GM19025 (cell line): ENCODE measurements around the gene WDR1.

Experiments
- ATAC-seq: cut with Tn5 transposase; IDR thresholded peaks from one replicate; pipeline ENCODE4 v1.9.1; 2021; ENCODE audit warnings: mild to moderate bottlenecking, low read depth, moderate library complexity; ENCODE audit not compliant: unreplicated experiment

The WDR1 gene

DNA sequence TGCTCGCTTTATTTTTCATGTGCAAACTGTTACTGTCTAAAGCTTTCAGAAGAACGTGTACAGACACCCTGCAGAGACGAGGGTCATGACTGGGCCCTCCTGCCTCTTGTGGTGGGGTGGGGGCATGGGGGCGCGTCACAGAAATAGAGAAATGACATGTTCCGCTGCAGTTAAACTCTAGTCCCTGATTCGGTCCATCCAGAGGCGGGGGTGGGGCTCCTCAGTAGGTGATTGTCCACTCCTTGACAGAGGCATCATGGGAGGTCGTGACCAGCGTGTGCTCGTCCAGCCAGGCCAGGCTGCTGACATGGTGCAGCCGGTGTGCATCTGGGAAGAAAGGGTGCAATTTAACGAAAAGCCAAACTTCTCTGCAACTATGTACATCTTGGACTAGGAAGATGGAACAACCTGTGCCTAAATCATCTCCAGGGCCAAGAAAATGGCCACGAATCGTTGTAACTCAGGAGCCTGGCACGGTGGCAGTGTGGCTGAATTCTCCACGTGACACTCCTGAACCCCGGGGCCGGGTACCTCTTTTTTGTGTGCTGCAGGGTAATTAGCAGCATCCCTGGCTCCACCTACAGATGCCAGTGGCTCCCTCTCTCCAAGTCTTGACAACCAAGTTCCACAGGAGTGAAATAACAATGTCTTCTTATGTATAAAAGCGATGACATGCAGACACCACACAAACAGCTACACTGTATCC, 41.3 kb downstream of the WDR1 start:
- ATAC-seq, result no peak

DNA sequence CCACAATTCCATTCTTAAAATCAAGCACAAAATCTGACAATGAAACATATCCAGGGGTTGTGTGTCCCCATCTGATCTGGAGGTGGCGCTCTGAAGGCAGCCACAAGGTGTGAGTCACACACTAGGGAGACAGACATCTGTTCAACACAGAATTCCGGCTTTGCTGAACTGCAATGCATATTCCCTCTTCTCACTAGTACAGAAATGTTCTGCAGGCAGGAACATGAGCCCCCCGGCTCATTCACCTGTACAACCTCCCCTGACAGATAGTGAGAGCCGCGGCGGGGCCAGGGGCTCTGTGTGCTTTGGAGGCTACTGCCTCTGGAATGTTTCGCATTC, 41.9 kb downstream of the WDR1 start:
- ATAC-seq, result no peak

DNA sequence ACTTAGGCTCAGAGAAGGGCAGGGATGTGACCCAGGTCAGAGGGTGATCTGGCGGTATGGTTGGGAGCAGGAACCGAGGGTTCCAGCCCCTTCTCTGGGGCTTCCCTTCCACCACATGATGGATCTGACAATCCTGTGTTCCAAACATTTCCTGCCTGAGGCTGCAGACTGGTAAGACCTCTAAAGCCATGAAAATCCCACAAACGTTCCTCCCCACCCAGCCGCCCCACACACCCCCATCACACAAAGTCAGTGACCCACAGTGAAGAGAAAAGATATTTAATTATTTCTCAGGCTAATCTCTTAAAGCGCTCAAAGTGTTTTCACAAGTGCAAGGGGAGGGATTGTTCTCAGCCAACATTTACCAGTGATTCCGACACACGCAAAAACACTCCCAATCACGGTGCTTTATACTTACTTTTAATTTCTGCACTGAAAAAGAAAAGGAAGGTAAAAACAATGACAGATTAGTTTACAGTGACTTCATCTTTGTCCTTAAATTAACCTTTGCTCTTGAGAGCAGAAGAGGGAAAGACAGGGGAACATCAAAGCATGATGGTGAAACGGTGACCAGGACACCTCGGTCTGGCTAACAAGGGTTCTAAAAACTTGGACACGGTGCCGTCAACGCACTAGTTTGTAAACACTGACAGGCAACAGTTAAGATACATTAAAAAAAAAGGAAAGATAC, 42.4 kb downstream of the WDR1 start:
- no peak for ATAC-seq

- no peak for ATAC-seq
Observed at GRCh38 chr4:10072420-10073017, 44.1 kb downstream of the WDR1 start.

- ATAC-seq, result no peak
Observed at GRCh38 chr4:10069075-10069642, 47.4 kb downstream of the WDR1 start.

GRCh38 chr4:10066670-10067651, 49.6 kb downstream of the WDR1 start:
- ATAC-seq, result no peak

DNA sequence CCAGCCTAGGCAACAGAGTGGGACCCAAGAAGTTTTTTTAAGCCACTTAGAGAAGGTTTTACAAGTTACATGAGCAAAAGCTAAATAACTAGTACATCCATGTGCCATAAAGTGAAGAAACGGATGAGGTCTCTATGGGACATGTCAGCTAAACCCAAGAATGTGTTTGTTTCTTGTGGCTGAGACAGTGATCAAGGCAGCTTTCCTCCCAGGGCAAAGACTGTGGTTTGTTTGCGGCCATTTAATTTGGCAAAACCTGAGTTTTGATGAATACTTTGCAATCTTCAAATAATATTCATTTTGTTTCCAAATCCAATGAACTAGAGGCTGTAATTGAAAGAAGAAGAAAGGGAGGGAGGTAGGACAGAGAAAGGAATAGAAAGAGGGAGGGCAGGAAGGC, 50.4 kb downstream of the WDR1 start:
- ATAC-seq, result no peak

DNA sequence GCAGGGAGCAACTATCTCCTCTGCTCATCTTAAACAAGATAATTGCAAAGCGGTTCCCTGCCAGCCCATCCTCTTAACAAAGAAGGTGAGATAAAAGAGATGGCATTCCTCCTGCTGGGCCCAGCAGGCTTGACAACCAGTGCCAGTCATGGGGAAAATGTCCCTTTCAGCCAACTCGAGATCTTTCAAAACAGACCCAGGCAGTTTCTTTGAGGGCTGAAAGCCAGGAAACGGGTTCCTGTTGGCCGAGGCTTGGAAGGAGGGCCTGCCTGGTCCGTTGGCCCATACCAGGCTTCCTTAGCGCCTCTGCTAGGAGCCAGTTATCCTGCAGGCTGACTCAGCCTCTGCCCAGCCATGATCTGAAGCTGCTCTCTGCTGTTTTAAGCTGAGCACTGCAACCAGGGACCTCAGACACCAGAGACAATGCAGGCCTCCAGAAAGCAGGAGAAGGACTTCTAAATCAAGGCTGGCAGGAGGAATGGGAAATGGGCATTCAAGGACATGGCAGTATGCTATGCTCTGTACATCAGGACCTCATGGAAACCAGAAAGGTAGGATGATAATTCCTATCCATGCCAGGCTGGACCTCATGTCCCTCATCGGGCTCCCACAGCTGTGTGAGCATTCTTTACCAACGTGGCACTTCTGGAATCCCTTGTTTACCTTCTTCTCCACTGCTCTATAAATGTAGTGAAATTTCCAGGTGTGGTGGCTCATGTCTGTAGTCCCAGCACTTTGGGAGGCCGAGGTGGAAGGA, 52.9 kb downstream of the WDR1 start:
- no peak for ATAC-seq

GRCh38 chr4:10061650-10062415, 54.8 kb downstream of the WDR1 start:
- no peak for ATAC-seq

DNA sequence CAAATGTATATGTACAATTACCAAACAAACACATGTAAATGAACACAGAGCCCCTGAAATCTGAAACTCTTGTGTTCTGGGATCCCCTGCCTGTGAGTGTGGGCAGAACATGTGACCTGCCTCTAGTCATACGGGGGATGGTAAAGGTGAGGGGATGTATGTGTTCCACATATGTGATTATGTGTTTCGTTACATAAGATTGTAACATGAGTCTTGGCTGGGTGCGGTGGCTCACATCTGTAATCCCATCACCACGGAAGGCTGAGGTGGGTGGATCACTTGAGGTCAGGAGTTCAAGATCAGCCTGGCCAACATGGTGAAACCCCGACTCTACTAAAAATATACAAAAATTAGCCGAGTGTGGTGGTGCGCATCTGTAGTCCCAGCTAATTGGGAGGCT, 58.2 kb downstream of the WDR1 start:
- ATAC-seq, result no peak

GRCh38 chr4:10057023-10057395, 59.6 kb downstream of the WDR1 start:
- no peak for ATAC-seq

DNA sequence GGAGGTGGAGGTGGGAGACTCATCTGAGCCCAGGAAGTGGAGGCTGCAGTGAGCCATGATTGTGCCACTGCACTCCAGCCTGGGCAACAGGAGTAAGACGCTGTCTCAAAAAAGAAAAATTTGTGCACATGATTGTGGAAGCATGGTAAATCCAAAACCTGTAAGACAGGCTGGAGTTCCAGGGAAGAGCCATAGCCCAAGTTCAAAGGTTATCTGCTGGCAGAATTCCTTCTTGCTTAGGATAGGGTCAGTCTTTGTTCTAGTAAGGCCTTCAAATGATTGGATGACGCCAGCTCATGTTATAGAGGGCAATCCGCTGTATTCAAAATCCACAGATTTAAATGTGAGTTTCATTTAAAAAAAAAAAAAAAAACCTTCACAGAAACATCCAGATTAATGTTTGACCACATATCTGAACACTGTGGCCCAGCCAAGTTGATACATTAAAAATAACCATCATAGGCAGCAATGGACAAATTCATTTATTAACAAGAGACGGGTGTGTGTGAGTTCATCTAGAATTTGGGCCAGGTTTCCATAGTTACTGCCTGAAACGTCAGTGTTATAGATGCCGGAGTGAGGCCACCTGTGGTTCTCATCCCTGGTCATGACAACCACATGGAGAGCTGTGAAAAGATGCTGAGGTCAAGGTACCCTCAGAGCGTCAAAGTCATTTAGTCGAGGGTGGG, 60.1 kb downstream of the WDR1 start:
- no peak for ATAC-seq

DNA sequence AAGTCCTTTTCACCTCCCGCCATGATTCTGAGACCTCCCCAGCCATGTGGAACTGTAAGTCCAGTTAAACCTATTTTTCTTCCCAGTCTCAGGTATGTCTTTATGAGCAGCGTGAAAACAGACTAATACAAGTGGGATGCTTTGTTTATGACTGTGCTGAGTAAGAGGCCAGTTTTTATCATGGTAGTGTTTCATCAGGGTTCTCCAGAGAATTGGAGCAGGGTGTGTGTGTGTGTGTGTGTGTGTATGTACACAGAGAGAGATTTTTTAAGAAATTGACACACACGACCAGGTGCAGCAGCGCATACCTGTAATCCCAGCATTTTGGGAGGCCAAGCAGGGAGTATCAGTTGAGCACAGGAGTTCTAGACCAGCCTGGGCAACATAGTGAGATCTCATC, 60.7 kb downstream of the WDR1 start:
- ATAC-seq, result no peak

DNA sequence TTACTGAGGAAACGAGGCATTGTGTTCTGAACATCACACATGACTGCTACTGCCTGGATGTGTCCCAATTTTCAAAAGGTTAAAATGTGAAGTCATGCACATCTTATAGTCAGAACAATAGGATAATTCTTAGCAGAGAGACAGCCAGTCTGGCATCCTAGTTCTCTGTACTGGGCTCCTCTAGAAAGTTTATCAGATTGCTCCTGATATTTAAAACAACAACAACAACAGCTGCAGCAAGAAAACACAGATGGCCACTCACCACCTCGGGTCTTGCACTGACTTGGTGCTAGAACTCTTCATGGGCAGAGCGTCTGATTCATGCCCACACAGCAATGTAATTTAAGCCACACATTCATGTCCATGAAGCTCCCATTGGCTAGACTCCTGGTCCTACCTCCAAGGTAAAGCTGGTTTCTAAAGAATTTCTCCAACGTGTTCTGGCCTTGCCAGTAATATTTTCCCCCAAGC, 62.0 kb downstream of the WDR1 start:
- no peak for ATAC-seq

GRCh38 chr4:10053635-10054453, 62.8 kb downstream of the WDR1 start:
- no peak for ATAC-seq

GRCh38 chr4:10051517-10052135, 65.0 kb downstream of the WDR1 start:
- ATAC-seq, result no peak

- no peak for ATAC-seq
Observed at GRCh38 chr4:10050721-10051120, 65.9 kb downstream of the WDR1 start.
